HFF-Myc (cell line): Measurements from ENCODE around the gene C2orf76.

Source experiments
- DNase-seq: peaks from one replicate; pipeline ENCODE4 v3.0.0-alpha.2; 2011; ENCODE audit warnings: low read depth; ENCODE audit errors: extremely low read depth
- H3K4me3 ChIP-seq: replicated peaks from 2 replicates; pipeline ENCODE4 v1.5.1; 2011; ENCODE audit warnings: low read depth, mild to moderate bottlenecking, control low read depth, low read length
- TF ChIP-seq, protein P1 (sequence below): IDR thresholded peaks from 2 replicates; pipeline ENCODE4 v1.5.1; 2012; ENCODE audit warnings: mild to moderate bottlenecking, low read depth, low read length, control low read depth; ENCODE audit errors: missing control alignments

C2orf76 gene

GRCh38 chr2:119369845-119370244 is 3.2 kb upstream of the C2orf76 start:
- TF ChIP-seq, protein P1, sequence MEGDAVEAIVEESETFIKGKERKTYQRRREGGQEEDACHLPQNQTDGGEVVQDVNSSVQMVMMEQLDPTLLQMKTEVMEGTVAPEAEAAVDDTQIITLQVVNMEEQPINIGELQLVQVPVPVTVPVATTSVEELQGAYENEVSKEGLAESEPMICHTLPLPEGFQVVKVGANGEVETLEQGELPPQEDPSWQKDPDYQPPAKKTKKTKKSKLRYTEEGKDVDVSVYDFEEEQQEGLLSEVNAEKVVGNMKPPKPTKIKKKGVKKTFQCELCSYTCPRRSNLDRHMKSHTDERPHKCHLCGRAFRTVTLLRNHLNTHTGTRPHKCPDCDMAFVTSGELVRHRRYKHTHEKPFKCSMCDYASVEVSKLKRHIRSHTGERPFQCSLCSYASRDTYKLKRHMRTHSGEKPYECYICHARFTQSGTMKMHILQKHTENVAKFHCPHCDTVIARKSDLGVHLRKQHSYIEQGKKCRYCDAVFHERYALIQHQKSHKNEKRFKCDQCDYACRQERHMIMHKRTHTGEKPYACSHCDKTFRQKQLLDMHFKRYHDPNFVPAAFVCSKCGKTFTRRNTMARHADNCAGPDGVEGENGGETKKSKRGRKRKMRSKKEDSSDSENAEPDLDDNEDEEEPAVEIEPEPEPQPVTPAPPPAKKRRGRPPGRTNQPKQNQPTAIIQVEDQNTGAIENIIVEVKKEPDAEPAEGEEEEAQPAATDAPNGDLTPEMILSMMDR, result no peak
- DNase-seq, result no peak
- no peak overlapping the region for H3K4me3 ChIP-seq

- DNase-seq, result no peak
- H3K4me3 ChIP-seq, result peak overlapping the region; percentile 93
- TF ChIP-seq, protein P1, result no peak
Observed at GRCh38 chr2:119367472-119368099, 952 bp upstream of the C2orf76 start.

GRCh38 chr2:119366161-119366648 is 429 bp downstream of the C2orf76 start:
- TF ChIP-seq, protein P1, result no peak
- no peak for DNase-seq
- peak overlapping the region; percentile 93 for H3K4me3 ChIP-seq

- TF ChIP-seq, protein P1, result no peak
- DNase-seq, result no peak
- H3K4me3 ChIP-seq, result peak overlapping the region; percentile 93
Observed at GRCh38 chr2:119365436-119365835, 1.2 kb downstream of the C2orf76 start.

DNA sequence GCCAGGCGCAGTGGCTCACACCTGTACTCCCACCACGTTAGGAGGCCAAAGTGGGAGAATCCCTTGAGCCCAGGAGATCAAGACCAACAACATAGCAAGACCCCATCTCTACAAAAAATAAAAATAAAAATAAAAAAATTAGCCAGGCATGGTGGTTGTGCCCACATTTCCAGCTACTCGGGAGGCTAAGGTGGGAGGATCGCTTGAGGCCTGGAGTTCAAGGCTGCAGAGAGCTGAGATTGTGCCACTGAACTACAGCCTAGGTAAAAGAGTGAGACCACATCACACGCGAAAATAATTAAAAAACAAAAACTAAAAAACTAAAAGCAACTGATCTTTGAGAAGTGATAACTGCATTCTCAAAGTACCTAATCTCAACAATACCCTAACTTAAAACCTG is 1.8 kb downstream of the C2orf76 start:
- no peak for DNase-seq
- no peak overlapping the region for H3K4me3 ChIP-seq
- TF ChIP-seq, protein P1, result no peak

GRCh38 chr2:119360423-119360966 is 6.1 kb downstream of the C2orf76 start:
- DNase-seq, result no peak
- TF ChIP-seq, protein P1, result no peak
- H3K4me3 ChIP-seq, result no peak overlapping the region

DNA sequence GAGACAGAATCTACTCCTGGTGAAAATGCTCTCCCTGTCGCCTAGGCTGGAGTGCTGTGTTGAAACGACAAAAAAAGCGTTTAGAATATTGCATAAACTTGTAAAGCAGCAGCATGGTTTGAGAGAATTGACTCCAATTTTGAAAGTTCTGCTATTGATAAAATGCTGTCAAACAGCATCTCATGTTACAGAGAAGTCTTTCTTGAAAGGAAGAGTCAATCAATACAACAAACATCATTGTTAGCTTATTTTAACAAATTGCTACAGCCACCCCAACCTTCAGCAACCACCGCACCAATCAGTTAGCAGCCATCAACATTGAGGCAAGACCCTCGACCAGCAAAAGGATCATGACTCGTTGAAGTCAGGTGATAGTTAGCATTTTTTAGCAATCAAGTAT is 6.9 kb downstream of the C2orf76 start:
- TF ChIP-seq, protein P1, result no peak
- DNase-seq, result no peak
- H3K4me3 ChIP-seq, result no peak overlapping the region
